KMS-11 (cell line): ENCODE data around the gene UNG.

ENCODE experiments used
- H2AFZ ChIP-seq: fragments of 200-600 bp; sonication (generic); 2 replicates; pipeline ENCODE4 v1.6.1; 2016; ENCODE audit warnings: antibody characterized with exemption, mixed run types, low read depth
- H3K27ac ChIP-seq: fragments of 200-600 bp; sonication (generic); 2 replicates; pipeline ENCODE4 v1.6.1; 2016; ENCODE audit warnings: mild to moderate bottlenecking, mixed run types
- H3K27me3 ChIP-seq: fragments of 200-600 bp; sonication (generic); 2 replicates; pipeline ENCODE4 v1.6.1; 2017; ENCODE audit warnings: mild to moderate bottlenecking, low read depth, mixed run types, moderate library complexity; ENCODE audit not compliant: insufficient read depth
- H3K36me3 ChIP-seq: fragments of 200-600 bp; sonication (generic); 2 replicates; pipeline ENCODE4 v1.6.1; 2017; ENCODE audit warnings: mild to moderate bottlenecking, mixed run types; ENCODE audit not compliant: insufficient read depth
- H3K4me1 ChIP-seq: fragments of 200-600 bp; sonication (generic); 2 replicates; pipeline ENCODE4 v1.6.1; 2016; ENCODE audit warnings: mild to moderate bottlenecking, low read depth, mixed run types; ENCODE audit not compliant: poor library complexity, severe bottlenecking
- H3K4me2 ChIP-seq: fragments of 200-600 bp; sonication (generic); 2 replicates; pipeline ENCODE4 v1.7.0; 2016; ENCODE audit warnings: mild to moderate bottlenecking, mixed run types
- H3K4me3 ChIP-seq: fragments of 200-600 bp; sonication (generic); IDR thresholded peaks from 2 replicates; pipeline ENCODE4 v1.6.1; 2017; ENCODE audit warnings: low read depth, low read length, mixed read lengths; ENCODE audit not compliant: insufficient read depth
- H3K79me2 ChIP-seq: fragments of 200-600 bp; sonication (generic); 2 replicates; pipeline ENCODE4 v1.6.1; 2016; ENCODE audit warnings: low read depth, mixed run types; ENCODE audit not compliant: insufficient read depth
- H3K9ac ChIP-seq: fragments of 200-600 bp; sonication (generic); 2 replicates; pipeline ENCODE4 v1.6.1; 2016; ENCODE audit warnings: mild to moderate bottlenecking, mixed run types
- H4K20me1 ChIP-seq: fragments of 200-600 bp; sonication (generic); 2 replicates; pipeline ENCODE4 v1.6.1; 2016; ENCODE audit warnings: mild to moderate bottlenecking, mixed run types; ENCODE audit not compliant: insufficient read depth
- TF ChIP-seq, protein P1 (sequence below): fragments of 200-600 bp; sonication (generic); conservative IDR thresholded peaks from 2 replicates; pipeline ENCODE4 v1.6.1; 2017; ENCODE audit warnings: low read depth, mild to moderate bottlenecking, antibody characterized with exemption, low read length, moderate library complexity, mixed read lengths

Gene UNG

DNA sequence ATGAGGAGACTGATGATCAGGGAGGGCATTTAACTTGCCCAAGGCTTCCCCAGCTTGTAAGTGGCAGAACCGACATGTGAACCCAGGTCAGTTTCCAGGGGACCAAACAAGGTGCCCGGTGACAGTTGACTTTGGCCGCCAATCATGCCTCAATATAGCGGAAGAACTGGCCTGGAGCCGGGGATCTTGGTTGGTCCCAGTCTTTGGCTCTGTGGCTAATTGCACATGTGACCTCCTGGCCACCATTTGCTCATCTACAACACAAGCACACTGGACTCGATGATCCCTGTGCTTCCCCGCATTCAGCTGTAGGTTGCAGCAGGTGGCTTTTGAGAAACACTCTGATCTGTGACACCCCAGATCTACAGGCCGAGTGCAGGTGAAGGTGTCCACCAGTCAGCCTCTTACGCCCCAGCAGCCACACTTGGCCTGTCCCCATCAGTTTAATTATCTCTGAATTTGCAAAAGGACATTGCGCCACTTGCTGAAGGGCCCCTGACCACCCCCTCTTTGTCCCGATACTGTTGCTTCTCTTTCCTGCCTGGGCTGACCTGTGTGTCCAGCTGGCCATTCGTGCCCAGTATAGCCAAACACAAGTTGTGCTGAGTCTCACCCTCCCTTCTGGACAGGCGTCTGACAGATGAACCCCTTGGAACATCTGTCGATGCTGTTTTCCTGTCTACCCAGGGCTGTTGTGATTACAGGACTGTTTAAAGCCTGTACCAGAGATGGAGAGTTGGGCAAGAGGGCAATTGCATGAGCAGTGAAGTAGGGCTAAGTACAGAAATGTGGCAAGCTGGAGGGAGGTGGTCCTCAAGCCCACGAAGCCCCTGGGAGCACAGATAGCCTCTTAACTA lies 33.1 kb downstream of the UNG start:
- H3K27ac ChIP-seq: no peak overlapping the region
- no peaks in the 10 kb centered on the region for H3K79me2 ChIP-seq
- no peaks in the 10 kb centered on the region for H3K4me1 ChIP-seq
- TF ChIP-seq, protein P1, sequence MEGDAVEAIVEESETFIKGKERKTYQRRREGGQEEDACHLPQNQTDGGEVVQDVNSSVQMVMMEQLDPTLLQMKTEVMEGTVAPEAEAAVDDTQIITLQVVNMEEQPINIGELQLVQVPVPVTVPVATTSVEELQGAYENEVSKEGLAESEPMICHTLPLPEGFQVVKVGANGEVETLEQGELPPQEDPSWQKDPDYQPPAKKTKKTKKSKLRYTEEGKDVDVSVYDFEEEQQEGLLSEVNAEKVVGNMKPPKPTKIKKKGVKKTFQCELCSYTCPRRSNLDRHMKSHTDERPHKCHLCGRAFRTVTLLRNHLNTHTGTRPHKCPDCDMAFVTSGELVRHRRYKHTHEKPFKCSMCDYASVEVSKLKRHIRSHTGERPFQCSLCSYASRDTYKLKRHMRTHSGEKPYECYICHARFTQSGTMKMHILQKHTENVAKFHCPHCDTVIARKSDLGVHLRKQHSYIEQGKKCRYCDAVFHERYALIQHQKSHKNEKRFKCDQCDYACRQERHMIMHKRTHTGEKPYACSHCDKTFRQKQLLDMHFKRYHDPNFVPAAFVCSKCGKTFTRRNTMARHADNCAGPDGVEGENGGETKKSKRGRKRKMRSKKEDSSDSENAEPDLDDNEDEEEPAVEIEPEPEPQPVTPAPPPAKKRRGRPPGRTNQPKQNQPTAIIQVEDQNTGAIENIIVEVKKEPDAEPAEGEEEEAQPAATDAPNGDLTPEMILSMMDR: no peak
- no peak overlapping the region for H3K4me3 ChIP-seq
- no peaks in the 10 kb centered on the region for H3K27me3 ChIP-seq
- no peak overlapping the region for H2AFZ ChIP-seq
- H3K4me2 ChIP-seq: no peak overlapping the region
- no peaks in the 10 kb centered on the region for H4K20me1 ChIP-seq
- H3K36me3 ChIP-seq: no peaks in the 10 kb centered on the region
- no peak overlapping the region for H3K9ac ChIP-seq

DNA sequence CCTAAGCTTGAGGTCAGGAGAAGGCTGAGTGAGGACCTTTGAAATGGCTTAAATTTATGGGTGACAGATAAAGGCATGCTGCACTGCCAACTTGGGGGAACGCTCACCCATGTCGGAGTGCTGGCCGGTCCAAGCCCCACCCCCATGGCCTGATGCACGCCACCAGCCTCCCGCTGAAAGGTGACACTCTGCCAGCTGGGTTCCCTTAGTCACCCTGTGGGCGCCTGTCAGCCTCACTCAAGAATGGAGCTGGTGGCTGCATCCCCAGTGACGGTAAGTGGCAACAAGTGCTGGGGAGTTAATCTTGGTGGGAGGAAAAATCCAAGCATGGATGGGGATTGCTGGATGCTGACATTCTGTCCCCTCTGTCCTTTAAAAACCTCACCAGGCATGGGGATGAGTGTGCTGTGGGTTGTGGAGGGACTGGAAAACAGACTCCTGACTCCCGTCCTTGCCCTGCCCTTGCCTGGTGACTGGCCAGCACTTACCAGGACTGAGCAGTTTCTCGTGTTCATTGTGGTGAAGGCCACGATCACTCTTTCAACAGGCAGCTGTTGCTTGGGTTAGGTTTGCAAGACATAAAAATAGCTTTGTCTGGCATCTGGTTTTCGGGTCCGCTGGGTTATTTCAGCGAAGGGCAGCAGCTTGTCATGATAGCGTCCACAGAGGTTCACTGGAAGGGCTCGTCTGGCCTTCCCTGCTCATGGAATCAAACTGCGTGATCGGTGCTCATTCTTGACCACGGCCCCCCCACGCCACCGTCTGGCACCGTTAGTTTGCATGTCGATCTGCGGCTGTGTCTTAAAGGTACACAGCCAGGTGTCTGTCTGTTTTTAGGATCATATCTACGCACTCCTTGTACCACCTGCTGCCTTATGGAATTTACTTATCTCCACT lies 34.0 kb downstream of the UNG start:
- no peaks in the 10 kb centered on the region for H3K27me3 ChIP-seq
- H3K36me3 ChIP-seq: no peaks in the 10 kb centered on the region
- H3K79me2 ChIP-seq: no peaks in the 10 kb centered on the region
- no peak overlapping the region for H3K4me3 ChIP-seq
- no peak overlapping the region for H3K27ac ChIP-seq
- TF ChIP-seq, protein P1: no peak
- H3K4me1 ChIP-seq: no peaks in the 10 kb centered on the region
- no peak overlapping the region for H3K9ac ChIP-seq
- H3K4me2 ChIP-seq: no peak overlapping the region
- no peak overlapping the region for H2AFZ ChIP-seq
- H4K20me1 ChIP-seq: no peaks in the 10 kb centered on the region

DNA sequence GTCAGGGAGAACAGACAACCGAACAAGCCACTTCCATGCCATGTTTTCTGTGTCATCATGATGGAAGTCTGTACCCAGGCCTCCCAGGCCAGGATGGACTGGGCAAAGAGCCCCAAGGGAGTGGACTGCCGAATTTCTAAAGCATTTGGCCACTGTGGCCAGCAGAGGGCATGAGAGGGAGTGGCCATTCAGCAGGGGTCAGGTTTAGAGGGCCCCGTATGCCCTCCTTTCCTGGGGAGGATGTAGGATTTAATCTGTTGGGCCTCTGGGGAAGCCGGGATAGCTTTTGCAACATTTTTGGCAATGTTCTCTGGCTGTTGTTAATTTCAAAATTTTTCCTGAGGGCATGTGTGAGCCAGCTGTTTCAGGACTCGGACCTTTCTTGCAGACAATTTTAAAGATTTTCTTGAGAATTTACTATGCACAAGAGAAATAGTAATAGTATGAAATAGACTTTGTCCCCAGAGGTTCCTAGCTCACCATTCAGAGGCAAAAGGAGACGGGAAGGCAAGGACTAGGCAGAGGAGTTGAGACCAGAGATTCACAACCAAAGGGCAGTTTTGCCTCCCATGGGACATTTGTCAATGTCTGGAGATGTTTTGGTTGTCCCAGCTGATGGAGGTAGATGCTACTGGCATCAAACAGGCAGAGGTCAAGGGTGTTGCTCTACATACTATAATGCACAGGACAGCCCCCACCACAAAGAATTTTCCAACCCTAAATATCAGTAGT lies 37.0 kb downstream of the UNG start:
- Histone ChIP-seq H3K4me1 (no peaks in the 10 kb centered on the region), H4K20me1 (no peaks in the 10 kb centered on the region), H3K27me3 (no peaks in the 10 kb centered on the region), H2AFZ (no peak overlapping the region), H3K79me2 (no peaks in the 10 kb centered on the region), H3K27ac (no peak overlapping the region), H3K9ac (no peak overlapping the region), H3K36me3 (no peaks in the 10 kb centered on the region), H3K4me2 (no peak overlapping the region), H3K4me3 (no peak overlapping the region)
- TF ChIP-seq, protein P1: 0 out of 2 replicates have a peak, but pooled peaks have one; percentile 33

DNA sequence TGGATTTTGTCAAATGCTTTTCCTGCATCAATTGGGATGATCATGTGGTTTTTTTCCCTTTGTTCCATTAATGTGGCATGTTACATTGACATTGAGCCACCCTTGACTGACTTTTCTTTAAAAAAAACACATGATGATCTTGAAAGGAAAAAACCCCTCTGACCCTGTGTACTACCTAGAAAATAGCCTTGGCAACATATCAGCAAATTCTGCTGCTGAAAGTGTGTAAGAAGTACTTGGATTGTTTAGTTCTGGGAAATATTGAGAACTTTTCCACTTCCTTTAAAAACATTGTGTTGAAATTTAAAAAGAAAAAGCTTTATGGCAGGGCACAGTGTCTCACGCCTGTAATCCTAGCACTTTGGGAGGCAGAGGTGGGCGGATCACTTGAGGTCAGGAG lies 39.7 kb downstream of the UNG start:
- TF ChIP-seq, protein P1: no peak
- no peaks in the 10 kb centered on the region for H4K20me1 ChIP-seq
- no peak overlapping the region for H3K9ac ChIP-seq
- no peak overlapping the region for H3K27ac ChIP-seq
- no peaks in the 10 kb centered on the region for H3K36me3 ChIP-seq
- no peaks in the 10 kb centered on the region for H3K4me1 ChIP-seq
- no peak overlapping the region for H2AFZ ChIP-seq
- H3K79me2 ChIP-seq: no peaks in the 10 kb centered on the region
- H3K27me3 ChIP-seq: no peaks in the 10 kb centered on the region
- no peak overlapping the region for H3K4me2 ChIP-seq
- no peak overlapping the region for H3K4me3 ChIP-seq
